ENCODE data around the gene MDFI. TPM values are rescaled to one million over a fixed set of nuclear protein-coding genes. Genes with fewer than 3 reads are reported as not detected.

MDFI gene
- total RNA-seq, 4 donors from 2014 or later = 1.4 to 6.5 (median 2.3) TPM; not detected in 1

DNA sequence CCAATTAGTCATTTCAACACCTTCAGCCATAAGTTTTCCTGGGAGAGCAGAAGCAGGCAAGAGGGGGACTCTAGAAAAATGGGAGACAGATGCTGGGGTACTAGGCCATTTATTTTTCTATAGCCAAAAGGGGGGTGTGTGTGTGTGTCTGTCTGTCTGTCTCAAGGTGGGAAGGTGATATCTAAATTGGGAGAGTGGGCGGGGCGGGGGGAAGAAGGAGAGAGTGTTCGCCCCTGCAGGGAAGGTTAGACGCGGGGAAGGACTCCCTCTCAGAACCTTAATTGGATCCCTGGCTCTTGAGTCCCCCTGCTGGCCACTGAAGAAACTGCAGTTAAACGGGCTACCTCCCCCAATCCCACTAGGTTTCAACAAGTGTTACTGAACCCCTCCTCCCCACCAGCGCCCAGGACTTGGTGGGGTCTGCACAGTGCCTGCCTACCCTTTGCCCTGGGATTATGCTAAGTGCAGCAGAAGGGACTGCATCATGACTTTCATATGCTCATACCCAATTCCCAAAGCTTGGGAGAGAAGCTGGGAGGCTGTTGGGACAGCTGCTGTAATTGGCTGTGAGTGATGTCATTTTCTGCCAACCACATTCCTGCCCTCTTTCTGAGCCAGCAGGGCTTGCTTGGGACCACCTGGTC is 46.3 kb upstream of the MDFI start:
- ATAC-seq = peak; percentile 69
- Histone ChIP-seq H3K9me3 (no peaks in the 10 kb centered on the region), H3K27me3 (no peaks in the 10 kb centered on the region), H3K4me1 (no peaks in the 10 kb centered on the region), H3K4me3 (no peak overlapping the region), H3K27ac (no peak overlapping the region), H3K36me3 (peaks cover 0 to 89% of the 10 kb centered on the region in 2 donors)
- no peak for TF ChIP-seq POLR2A (IDR thresholded peaks at IDR 0.05)
- TF ChIP-seq CTCF (IDR thresholded peaks at IDR 0.05) = peak in 3 of 4 experiments; percentile 93 to 96 (median 95)
- WGBS, 2 donors (ENCODE audit: low coverage in 1 of 2) = 0 to 13% methylated on average over 3 to 5 of the region's 7 CpGs

DNA sequence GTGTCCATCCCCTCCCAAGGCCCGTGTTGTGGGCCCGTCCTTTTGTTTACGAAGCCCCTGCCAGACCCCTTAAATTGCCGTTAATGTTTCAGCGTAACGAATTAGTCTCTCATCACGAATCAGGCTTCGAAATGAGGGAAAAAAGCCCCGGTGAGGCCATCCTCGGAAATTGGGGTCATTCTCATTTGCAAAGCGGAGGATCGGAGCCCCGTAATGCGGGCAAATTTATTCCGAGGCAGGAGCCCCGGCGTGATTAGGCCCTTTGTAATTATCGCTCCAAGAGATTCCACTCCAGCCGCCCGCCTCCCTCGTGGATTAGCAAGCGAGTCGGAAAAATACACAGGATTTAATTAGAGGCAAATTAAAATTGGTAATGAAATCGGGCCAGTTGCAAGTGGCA is 44.9 kb upstream of the MDFI start:
- WGBS, 2 donors (ENCODE audit: low coverage in 1 of 2) = 81 to 85% methylated on average over 9 to 12 of the region's 24 CpGs
- Histone ChIP-seq H3K4me3 (no peak overlapping the region), H3K36me3 (peaks cover 0 to 89% of the 10 kb centered on the region in 2 donors), H3K4me1 (no peaks in the 10 kb centered on the region), H3K27me3 (no peaks in the 10 kb centered on the region), H3K9me3 (no peaks in the 10 kb centered on the region), H3K27ac (no peak overlapping the region)
- no peak for ATAC-seq
- TF ChIP-seq POLR2A (IDR thresholded peaks at IDR 0.05) (no peak), CTCF (IDR thresholded peaks at IDR 0.05) (no peak), POLR2AphosphoS5 (IDR thresholded peaks at IDR 0.05) (no peak), EP300 (IDR thresholded peaks at IDR 0.05) (no peak)

DNA sequence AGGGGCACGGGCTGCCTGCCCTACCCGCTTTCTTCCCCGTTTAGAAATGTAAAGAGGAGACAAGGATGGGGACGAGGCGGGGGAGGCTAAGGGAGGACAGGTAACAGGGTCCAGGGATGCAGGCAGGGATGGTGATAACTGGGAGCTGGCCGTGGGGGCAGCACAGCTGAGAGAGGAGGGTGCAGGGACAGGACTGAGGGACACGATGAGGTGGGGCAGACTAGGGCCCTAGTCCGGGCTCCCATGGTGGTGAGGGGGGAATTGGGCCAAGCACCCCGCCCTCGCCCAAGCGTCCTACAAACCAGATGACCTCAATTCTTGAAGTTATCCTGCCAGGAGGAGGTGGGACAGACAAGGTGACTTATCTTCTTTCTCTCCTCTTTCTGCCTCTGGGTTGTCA is 44.4 kb upstream of the MDFI start:
- ATAC-seq = no peak
- Histone ChIP-seq H3K27me3 (no peaks in the 10 kb centered on the region), H3K36me3 (peaks cover 0 to 89% of the 10 kb centered on the region in 2 donors), H3K9me3 (no peaks in the 10 kb centered on the region), H3K4me1 (no peaks in the 10 kb centered on the region), H3K4me3 (no peak overlapping the region), H3K27ac (no peak overlapping the region)
- no peak for TF ChIP-seq EP300 (IDR thresholded peaks at IDR 0.05)
- no peak for TF ChIP-seq POLR2AphosphoS5 (IDR thresholded peaks at IDR 0.05)
- TF ChIP-seq CTCF (IDR thresholded peaks at IDR 0.05) = no peak
- no peak for TF ChIP-seq POLR2A (IDR thresholded peaks at IDR 0.05)
- 82% methylated on average over 6 of the region's 11 CpGs; no CpG with 5 or more reads in 1 of the 2 donors for WGBS, 2 donors (ENCODE audit: low coverage in 1 of 2)

- WGBS, 2 donors (ENCODE audit: low coverage in 1 of 2) = 78 to 100% methylated on average over 1 to 3 of the region's 5 CpGs
- Histone ChIP-seq H3K36me3 (peaks cover 0 to 89% of the 10 kb centered on the region in 2 donors), H3K4me1 (no peaks in the 10 kb centered on the region), H3K4me3 (no peak overlapping the region), H3K9me3 (no peaks in the 10 kb centered on the region), H3K27me3 (no peaks in the 10 kb centered on the region), H3K27ac (no peak overlapping the region)
- ATAC-seq = no peak
- TF ChIP-seq POLR2A (IDR thresholded peaks at IDR 0.05) (no peak), EP300 (IDR thresholded peaks at IDR 0.05) (no peak), CTCF (IDR thresholded peaks at IDR 0.05) (no peak), POLR2AphosphoS5 (IDR thresholded peaks at IDR 0.05) (no peak)
Observed at GRCh38 chr6:41594326-41594725, 43.9 kb upstream of the MDFI start.

GRCh38 chr6:41594766-41595165 is 43.5 kb upstream of the MDFI start:
- Histone ChIP-seq H3K4me1 (no peaks in the 10 kb centered on the region), H3K9me3 (no peaks in the 10 kb centered on the region), H3K27ac (no peak overlapping the region), H3K4me3 (no peak overlapping the region), H3K36me3 (peaks cover 0 to 88% of the 10 kb centered on the region in 2 donors), H3K27me3 (no peaks in the 10 kb centered on the region)
- no peak for ATAC-seq
- TF ChIP-seq POLR2A (IDR thresholded peaks at IDR 0.05) (no peak), CTCF (IDR thresholded peaks at IDR 0.05) (no peak), POLR2AphosphoS5 (IDR thresholded peaks at IDR 0.05) (no peak), EP300 (IDR thresholded peaks at IDR 0.05) (no peak)
- 40% methylated on average over 1 of the region's 15 CpGs; no CpG with 5 or more reads in 1 of the 2 donors for WGBS, 2 donors (ENCODE audit: low coverage in 1 of 2)
